HG02642 (cell line): Measurements from ENCODE around the gene MCTP1.

Experiments used
- ATAC-seq: cut with Tn5 transposase; IDR thresholded peaks from one replicate; pipeline ENCODE4 v1.9.1; 2021; ENCODE audit warnings: mild to moderate bottlenecking; ENCODE audit not compliant: unreplicated experiment, poor library complexity

Gene MCTP1

GRCh38 chr5:95134326-95134725 lies 150.6 kb downstream of the MCTP1 start:
- ATAC-seq: no peak

- ATAC-seq: no peak
Observed at GRCh38 chr5:95132096-95132495, 152.8 kb downstream of the MCTP1 start.

GRCh38 chr5:95130941-95131340 lies 154.0 kb downstream of the MCTP1 start:
- ATAC-seq: no peak

DNA sequence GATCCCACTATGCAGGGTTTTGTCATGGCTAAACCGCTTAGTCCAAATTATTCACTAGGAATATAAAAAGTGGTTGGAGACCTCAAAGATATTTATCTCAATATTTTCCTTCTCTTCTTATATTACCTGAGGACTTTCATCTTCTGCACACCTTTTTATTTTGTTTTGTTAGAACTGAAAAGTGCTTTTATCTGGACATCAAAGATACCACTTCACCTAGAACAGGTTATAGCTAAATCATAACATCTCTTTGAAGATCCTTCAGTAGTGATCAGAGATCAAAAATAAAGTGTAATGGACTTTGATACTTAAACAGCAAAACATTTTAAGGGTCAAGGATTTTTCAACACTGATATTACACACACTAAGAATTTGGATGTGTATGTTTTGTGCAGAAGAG lies 160.2 kb downstream of the MCTP1 start:
- ATAC-seq: no peak

- no peak for ATAC-seq
Observed at GRCh38 chr5:95124101-95124500, 160.8 kb downstream of the MCTP1 start.

GRCh38 chr5:95114902-95115301 lies 170.0 kb downstream of the MCTP1 start:
- ATAC-seq: no peak

- no peak for ATAC-seq
Observed at GRCh38 chr5:95114305-95114704, 170.6 kb downstream of the MCTP1 start.

- no peak for ATAC-seq
Observed at GRCh38 chr5:95113489-95113888, 171.4 kb downstream of the MCTP1 start.

DNA sequence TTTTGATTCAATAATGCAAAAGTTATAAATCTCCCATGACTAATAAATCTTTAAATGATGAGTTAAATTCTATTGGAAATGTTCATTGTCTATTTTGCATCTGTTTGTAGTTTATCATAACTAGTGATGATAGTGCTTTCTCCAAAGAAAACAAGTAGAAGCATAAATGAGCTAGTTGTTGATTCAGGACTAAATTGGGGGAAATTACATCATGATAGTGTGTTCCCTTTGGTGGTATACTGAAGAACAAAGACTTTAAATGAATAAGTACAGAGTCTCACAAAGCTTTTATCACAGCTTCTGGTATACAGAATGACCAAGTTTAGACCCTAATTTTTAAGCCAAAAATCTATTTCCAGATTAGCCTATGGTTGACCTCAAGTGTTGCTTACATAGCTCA lies 173.8 kb downstream of the MCTP1 start:
- ATAC-seq: no peak

DNA sequence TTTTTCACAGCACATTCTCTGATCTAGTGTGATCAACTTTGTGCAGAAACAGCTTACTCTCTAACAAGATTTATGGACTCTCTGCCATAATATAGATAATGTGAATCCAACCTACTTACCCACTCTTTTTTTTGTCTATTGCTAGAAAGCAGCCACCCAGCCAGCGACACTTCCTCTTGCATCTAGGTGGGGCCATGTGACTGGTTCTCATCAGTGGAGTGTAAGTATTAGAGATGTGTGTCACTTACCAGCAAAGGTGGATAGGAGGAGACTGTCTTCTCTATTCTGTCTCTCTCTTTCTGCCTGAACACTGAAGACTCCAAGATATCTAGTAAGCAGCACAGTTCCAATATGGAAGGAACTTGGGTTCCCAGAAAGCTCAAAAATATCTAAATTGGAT lies 174.8 kb downstream of the MCTP1 start:
- no peak for ATAC-seq

DNA sequence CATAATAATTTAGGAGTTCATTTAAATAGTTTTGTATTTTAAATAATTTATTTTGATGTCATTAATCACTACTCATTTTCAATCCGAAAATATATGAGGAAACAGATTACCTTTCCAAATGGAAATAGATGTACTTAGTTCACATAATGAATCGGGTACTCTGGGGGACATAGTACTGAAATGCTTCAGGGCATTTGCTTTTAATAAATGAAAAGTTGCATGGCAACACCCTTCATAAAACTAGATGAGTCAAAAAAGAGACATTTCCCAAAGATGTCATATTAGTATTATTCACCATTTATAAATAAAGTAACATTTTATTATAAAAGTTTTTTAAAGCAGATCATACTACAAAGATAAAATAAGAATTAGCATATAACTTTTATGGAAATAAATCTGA lies 177.8 kb downstream of the MCTP1 start:
- no peak for ATAC-seq

- no peak for ATAC-seq
Observed at GRCh38 chr5:95105638-95106037, 179.3 kb downstream of the MCTP1 start.

- ATAC-seq: peak; percentile 94
Observed at GRCh38 chr5:95102687-95103086, 182.2 kb downstream of the MCTP1 start.

GRCh38 chr5:95102080-95102479 lies 182.8 kb downstream of the MCTP1 start:
- ATAC-seq: peak; percentile 43

- ATAC-seq: no peak
Observed at GRCh38 chr5:95100551-95100950, 184.3 kb downstream of the MCTP1 start.

GRCh38 chr5:95098012-95098411 lies 186.9 kb downstream of the MCTP1 start:
- no peak for ATAC-seq

DNA sequence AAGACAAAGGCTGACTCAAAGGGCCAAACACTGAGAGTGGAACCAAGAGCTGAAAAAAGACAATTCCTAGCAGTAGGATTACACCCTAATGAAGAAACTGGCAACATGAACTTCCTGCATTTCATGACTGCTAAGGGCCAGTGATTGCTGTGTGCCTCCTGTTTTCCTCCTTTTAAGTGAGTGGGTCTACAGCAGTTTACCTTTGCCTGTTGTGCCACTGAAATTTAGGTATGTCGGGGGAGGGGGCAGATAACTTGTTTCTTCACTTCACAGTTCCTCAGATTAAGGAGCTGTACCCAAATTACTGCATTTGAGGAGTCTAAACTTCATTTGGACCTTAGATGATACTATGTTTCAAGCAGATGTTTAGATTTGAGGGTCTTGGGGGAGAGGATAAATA lies 191.7 kb downstream of the MCTP1 start:
- no peak for ATAC-seq

DNA sequence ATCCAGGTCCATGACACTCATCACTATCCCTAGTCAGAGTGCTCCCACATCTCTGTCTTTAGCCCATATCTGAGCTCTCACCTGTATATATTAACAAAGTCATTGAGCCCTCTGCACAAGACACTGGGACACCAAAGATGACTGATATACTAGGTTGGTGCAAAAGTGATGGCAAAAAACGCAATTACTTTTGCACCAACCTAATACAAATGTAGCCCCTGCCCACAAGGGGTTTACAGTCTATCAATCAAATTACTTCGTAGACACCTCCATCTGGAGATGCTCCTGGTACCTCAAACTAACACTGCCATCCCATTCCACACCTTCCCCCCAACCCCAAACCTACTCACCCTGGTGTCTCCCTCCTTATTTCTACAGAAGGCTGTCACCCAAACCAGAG lies 194.1 kb downstream of the MCTP1 start:
- ATAC-seq: no peak

DNA sequence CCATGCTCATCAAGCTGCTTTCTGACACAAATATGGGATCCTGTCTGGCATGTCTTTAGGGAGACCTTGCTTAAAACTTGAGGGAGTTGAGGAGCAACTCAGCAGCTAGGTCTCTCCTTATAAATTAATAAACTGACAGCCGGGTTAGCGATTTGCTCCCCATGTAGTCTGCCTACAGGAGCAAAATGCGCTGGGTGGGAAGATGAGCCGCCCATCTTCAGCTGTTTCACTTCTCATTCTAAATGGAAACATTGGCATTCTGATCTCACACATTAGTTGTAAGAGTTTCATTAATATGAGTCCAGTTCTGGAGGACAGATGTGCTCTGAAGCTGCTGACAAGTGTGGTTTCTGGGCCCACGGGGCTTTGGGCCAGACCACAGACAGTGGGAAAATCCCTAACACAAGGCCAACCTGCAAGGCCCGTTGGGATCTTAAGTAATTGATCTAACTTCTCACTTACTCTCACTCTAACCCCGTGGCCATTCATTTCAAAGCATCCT lies 197.0 kb downstream of the MCTP1 start:
- peak; percentile 88 for ATAC-seq

DNA sequence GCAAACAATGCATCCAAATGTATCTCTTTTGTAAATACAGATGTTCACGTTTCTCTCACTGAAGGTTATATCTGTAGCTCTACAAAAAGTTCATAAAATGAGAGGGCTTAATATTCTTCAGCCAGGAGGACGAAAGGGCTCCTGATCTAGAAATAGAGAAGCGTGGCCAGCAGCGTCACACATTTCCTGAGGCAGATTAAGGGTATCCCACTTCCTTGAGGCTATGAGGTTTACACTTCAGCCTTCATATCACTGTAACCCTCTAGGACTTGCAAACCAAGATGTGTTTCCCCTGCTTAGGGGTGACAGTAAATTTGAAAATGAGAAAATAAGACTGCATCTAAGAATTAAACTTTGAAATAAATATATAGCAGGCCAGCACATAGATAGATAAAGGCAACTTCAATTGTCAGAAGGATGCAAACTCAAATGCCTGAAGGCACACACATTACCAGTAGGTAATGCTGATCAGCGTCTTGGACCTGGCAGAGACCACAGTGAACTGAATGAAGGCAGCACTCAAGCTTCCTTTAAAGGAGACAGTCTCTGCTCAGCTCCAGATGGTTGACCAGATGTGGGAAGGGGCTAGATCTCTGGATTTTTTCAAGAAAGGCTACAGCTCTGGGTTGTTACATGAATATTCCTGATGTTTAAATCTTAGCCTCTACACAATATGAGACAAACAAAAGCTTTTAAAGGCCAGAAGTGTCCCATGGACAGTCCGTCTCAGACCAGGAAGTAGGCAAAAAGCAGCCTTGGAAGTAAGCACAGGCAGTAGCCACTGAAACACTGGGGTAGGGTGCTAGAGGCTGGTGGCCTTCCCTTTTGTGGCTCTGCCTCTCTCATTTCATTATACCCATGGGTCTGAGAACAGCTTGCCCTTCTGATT lies 197.7 kb downstream of the MCTP1 start:
- ATAC-seq: peak; percentile 52

DNA sequence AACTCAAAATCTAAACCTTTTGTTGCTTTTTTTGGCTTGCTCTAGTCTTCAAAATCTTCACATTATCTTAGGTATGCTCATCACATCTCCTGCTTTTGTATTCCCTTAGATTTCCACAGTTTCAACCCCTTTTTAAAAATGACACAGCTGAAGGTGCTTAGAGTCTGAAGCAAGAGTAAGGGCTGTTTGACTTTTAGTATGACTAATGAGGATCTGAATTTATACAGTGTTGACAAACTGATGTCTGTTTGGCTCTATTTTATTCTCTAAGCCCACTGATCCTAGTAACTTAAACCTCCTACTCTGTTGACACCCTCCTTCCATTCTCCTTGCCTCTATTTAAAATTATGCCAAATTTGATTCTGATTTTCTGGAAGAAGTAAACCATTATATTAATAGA lies 200.1 kb downstream of the MCTP1 start:
- ATAC-seq: no peak

GRCh38 chr5:95083606-95084005 lies 201.3 kb downstream of the MCTP1 start:
- no peak for ATAC-seq
